ENCODE data around the gene CRK.

Gene CRK

DNA sequence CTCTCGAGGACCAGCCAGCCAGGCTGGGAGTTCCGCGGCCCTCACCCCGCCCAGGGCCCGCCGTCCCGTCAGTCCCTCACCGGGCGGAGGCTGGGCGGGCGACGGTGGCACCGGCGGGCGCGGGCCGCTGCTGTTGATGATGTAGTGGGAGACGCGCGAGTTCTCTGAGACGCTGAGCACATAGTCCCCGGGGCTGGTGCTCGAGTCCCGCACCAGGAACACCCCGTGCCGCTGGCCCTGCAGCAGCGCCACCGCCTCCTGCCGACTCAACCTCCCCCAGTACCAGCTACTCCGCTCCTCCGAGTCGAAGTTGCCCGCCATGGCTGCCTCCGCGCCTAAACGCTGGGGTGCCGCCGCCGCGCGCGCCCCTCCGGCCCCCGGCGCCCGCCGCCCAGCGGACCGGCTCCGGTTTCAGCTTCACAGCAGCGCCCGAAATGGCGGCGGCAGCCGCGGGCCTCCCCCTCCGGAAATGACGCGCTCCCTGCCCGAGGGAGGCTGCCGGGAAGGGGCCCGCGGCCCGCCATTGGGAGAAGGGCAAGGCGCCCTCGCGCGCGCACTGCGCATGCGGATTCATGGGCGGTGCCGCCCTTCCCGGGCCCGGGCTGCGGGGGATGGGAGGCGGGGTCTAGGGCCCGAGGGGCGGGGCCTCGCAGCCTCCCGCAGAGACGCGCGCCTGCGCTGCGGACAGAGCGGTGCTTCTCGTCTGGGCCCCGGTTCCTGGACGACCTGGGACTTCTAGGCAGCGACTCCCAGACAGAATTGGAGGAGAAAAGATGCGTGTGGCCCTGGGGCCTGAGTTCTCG, at the start of gene CRK:
TSS of gene CRK (minus strand) at position 436 of the 803 bp plus-strand sequence. CDS start at position 321, 115 bp downstream.
- peak; percentile 68 for DNase-seq

DNA sequence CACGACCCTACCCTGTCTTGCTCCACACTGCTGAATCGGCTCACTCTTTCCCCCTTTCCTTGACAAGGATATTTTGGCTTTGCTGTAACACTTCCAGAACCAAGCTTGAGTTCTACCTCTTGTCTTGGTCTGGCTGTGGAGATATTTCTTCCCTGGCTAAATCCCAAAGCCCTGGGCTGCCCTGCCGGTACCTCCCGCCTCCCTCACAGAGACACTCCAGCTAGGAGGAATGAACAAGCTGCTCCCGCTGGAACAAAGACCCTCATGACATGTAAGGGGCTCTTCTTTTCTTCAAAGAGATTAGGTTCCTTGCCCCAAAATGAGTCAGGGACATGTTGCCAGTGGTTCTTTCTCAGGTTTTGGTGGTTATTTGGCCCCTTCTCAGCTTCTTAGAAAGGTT, 49.6 kb upstream of the CRK start:
- no peak for DNase-seq

GRCh38 chr17:1504866-1505265, 48.8 kb upstream of the CRK start:
- no peak for DNase-seq

- no peak for DNase-seq
Observed at GRCh38 chr17:1503699-1504098, 47.7 kb upstream of the CRK start.

GRCh38 chr17:1498869-1499268, 42.8 kb upstream of the CRK start:
- no peak for DNase-seq

GRCh38 chr17:1498233-1498632, 42.2 kb upstream of the CRK start:
- no peak for DNase-seq

DNA sequence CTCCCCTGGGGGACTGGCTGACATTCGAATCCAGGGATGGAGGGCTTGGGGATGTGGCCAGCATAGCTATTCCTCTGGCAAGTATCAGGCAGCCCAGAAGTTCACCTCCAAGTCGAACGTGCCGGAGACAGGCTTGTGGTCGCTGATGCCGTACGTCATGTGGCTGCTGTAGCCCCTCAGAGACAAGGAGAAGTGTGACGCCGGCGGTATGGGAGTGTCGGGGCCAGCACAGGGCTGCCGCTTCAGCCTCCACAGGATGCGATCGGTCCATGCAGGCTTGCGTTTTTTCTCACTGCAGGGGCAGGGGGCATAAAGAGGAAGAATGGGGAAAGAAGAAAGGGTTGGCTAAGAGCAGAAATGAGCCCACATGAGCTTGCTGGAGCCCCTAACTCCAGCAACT, 41.8 kb upstream of the CRK start:
- no peak for DNase-seq

- no peak for DNase-seq
Observed at GRCh38 chr17:1496869-1497268, 40.8 kb upstream of the CRK start.

- no peak for DNase-seq
Observed at GRCh38 chr17:1495265-1495989, 39.4 kb upstream of the CRK start.

DNA sequence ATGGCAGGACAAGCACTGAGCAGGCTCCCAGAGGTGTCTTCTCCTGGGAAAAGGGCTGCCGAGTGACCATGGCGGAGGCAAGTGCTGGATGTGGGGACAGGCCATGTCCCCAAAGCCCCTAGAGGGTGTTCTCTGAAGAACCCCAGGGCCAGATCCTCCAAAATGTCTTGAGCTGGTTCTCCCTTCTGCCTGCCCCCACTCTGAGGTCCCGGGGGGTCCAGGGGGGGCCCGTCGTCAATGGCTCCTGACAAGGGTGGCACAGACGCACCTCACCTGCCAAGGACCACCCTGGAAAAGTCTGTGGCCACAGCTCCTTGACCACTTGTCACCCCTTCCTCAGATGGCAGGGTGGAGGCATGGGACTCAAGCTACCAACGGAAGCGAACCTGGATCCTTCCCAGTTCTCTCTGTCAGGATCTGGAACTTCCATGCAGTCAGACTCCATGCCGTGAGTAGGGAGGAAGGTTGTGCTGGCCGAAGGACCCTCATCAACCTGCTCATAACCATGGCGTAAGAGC, 38.8 kb upstream of the CRK start:
- no peak for DNase-seq

DNA sequence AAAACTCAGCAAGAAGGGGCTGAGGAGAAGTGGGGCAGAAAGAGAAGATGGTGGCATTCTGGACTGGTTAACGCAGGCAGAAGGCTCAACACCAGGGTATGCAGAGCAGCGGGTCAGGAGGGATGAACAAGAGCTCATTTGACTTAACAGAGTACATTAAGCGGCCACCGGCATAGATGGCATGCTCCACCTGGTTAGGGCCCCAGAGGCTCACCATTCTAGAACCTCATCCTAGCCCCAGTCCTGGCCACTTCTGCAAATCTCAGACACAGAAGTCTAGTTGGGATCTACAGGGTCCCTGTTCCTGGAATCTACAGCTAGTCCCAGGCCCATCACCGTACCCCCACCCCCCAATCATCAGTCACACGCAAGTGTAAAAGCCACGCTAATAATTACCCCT, 38.2 kb upstream of the CRK start:
- DNase-seq, result no peak

GRCh38 chr17:1493291-1493980, 37.4 kb upstream of the CRK start:
- no peak for DNase-seq

- DNase-seq, result no peak
Observed at GRCh38 chr17:1492249-1493206, 36.5 kb upstream of the CRK start, which contains the start of gene MYO1C. Gene MYO1C (minus strand): TSS chr17:1492686. CDS start chr17:1492487, 199 bp downstream.

DNA sequence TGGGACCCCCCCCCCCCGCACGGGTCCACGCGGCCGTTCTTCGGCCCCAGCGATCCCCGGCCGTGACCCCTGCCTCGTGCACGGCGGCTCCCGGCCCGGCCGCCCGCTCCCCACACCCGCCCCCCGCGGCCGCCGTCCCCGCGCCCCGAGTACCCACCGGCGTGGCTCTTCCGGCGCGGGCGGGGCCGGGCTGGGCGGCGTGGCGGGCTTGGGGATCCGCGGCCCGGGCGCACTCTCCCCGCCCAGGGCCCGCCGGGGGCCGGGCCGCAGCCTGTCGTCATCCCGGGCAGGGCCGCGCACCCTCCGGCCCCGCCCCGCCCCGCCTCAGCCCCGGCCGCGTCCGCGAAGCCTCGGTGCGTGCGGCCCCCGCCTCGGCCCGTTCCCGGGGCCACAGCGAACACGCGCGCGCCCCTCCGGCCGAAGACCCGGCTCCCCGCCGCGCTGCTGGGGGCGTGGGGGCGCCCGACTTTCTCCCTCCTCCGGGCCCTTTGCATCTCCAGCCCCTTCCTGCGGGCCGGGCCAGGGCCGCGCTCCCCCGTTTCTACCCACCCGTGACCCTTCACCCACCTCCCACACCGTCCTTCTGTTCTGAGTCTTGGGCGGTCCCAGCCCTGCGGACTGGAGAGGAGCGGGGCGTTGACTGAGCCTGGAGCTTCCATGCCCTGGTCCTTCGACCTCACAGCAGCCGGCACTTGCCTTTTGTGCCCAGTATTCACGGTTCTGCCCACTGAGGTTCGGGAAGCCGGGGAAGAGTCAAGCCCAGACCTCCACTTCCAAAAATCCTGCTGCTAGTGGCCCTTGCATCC, 35.6 kb upstream of the CRK start:
- DNase-seq, result no peak

GRCh38 chr17:1490643-1491442, 34.8 kb upstream of the CRK start:
- DNase-seq, result peak; percentile 1

DNA sequence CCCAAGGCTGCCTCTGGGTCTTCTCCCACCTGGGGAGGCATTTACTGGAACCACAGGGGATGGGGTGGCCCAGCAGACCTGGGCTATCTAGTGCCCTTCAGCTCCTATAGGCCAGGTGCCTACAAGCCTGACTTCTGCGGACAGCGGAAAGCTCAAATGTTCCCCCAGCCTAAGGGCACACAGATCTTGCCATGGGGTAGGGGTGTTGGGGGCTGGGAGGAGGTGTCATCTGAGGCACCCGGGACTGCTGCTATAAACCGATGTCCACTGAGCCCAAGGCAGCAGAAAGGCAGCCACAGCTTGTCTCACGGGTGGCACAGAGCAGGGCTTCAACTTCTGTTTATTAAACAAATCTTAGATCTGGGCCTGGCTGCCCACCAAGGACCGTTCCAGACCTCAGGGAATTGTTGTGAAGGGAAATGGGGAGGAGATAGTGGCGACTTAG, 32.8 kb upstream of the CRK start:
- DNase-seq, result no peak

DNA sequence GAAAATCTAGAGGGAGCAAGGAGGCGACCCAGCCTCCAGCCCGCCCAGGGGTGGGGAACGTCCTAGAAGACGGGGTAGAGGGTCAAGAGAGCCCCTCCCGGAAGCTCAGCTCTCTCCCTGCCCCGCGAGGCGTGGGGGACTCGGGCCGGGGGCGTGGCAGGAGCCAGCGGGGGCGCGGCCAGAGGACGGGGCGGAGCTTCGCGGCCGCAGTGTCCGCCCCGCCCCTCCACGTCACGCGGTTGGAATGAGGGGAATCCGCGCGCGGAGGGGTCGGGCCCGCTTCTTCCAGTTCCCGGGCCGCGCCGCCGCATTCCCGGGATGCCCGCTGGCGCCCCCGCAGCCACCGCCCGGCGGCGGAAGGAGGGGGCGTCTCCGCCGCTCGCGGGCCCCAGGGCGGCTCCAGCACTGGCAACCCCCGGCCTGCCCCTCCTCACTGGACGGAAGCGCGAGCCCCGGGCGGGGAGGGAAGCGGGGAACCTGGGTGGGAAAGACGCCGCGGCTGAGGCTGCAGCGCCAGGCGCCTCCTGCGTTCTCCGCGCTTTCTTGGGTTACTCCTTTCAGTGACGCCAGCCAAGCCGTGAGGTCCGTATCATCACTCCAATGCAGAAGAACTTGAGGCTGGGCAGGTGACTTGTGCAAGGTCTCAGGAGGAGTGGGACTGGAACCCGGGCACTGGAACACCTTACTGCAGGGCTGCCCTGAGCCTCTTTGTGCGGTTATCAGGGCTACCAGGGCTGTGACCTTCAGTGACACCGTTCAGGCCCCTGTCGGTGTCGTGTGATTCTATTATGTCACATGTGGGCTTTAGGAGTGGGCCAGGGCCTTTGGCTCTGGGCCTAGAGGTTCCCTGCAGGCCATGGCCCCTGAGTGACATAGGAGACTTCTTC, 32.1 kb upstream of the CRK start:
- DNase-seq, result no peak

- DNase-seq, result no peak
Observed at GRCh38 chr17:1486802-1487695, 31.0 kb upstream of the CRK start.

Data from KG1 (cell line).